H9 (cell line): ENCODE data around the gene PRDM2. TPM values are rescaled to one million over a fixed set of nuclear protein-coding genes. Genes with fewer than 3 reads are reported as not detected.
A peak's percentile ranks its signal among the peaks of the same experiment; 100 is the strongest.

ENCODE experiments used
- DNase-seq: peaks from one replicate; pipeline ENCODE4 v3.0.0-alpha.2; 2017
- H2AFZ ChIP-seq: one replicate; pipeline ENCODE4 v1.6.1; 2013; ENCODE audit warnings: mild to moderate bottlenecking, low read length, control low read depth, moderate library complexity
- H2AK5ac ChIP-seq: 2 replicates; pipeline ENCODE4 v1.6.1; 2013; ENCODE audit warnings: low read length, control low read depth, mixed read lengths; ENCODE audit not compliant: insufficient read length
- H2BK120ac ChIP-seq: one replicate; pipeline ENCODE4 v1.6.1; 2013; ENCODE audit warnings: low read depth, mild to moderate bottlenecking, low read length, control low read depth, inconsistent platforms; ENCODE audit not compliant: poor library complexity, severe bottlenecking
- H2BK12ac ChIP-seq: 2 replicates; pipeline ENCODE4 v1.6.1; 2013; ENCODE audit warnings: low read length, control low read depth, mixed read lengths, low read depth; ENCODE audit not compliant: insufficient read length
- H2BK15ac ChIP-seq: 2 replicates; pipeline ENCODE4 v1.6.1; 2013; ENCODE audit warnings: low read depth, low read length, control low read depth
- H2BK20ac ChIP-seq: one replicate; pipeline ENCODE4 v1.6.1; 2013; ENCODE audit warnings: low read depth, mild to moderate bottlenecking, low read length, control low read depth, inconsistent platforms; ENCODE audit not compliant: poor library complexity, severe bottlenecking
- H2BK5ac ChIP-seq: 2 replicates; pipeline ENCODE4 v1.6.1; 2013; ENCODE audit warnings: low read length, control low read depth, mixed read lengths; ENCODE audit not compliant: insufficient read length
- H3K14ac ChIP-seq: 2 replicates; pipeline ENCODE4 v1.6.1; 2013; ENCODE audit warnings: low read length, control low read depth; ENCODE audit not compliant: insufficient read depth
- H3K18ac ChIP-seq: 2 replicates; pipeline ENCODE4 v1.6.1; 2013; ENCODE audit warnings: low read depth, mild to moderate bottlenecking, mixed read lengths, low read length, control low read depth; ENCODE audit not compliant: insufficient read length
- H3K23ac ChIP-seq: 2 replicates; pipeline ENCODE4 v1.6.1; 2013; ENCODE audit warnings: low read length, control low read depth, mixed read lengths, low read depth; ENCODE audit not compliant: insufficient read length
- H3K23me2 ChIP-seq: 2 replicates; pipeline ENCODE4 v1.6.1; 2013; ENCODE audit warnings: low read depth, mild to moderate bottlenecking, mixed read lengths, low read length, control low read depth; ENCODE audit not compliant: insufficient read length, poor library complexity, severe bottlenecking
- H3K27ac ChIP-seq: 2 replicates; pipeline ENCODE4 v1.5.1; 2013; ENCODE audit warnings: low read length, control low read depth, mixed read lengths, low read depth; ENCODE audit not compliant: insufficient read length
- H3K27me3 ChIP-seq: 2 replicates; pipeline ENCODE4 v1.6.1; 2013; ENCODE audit warnings: low read length, control low read depth, inconsistent platforms; ENCODE audit not compliant: insufficient read depth
- H3K4ac ChIP-seq: 2 replicates; pipeline ENCODE4 v1.6.1; 2013; ENCODE audit warnings: low read depth, mild to moderate bottlenecking, control low read depth, inconsistent platforms, low read length, moderate library complexity
- H3K4me1 ChIP-seq: 2 replicates; pipeline ENCODE4 v1.6.1; 2013; ENCODE audit warnings: low read length, control low read depth, inconsistent platforms; ENCODE audit not compliant: insufficient read depth
- H3K4me2 ChIP-seq: 2 replicates; pipeline ENCODE4 v1.6.1; 2013; ENCODE audit warnings: low read length, control low read depth, mixed read lengths; ENCODE audit not compliant: insufficient read length, insufficient read depth
- H3K56ac ChIP-seq: 2 replicates; pipeline ENCODE4 v1.6.1; 2013; ENCODE audit warnings: low read depth, mild to moderate bottlenecking, mixed read lengths, low read length, control low read depth; ENCODE audit not compliant: insufficient read length
- H3K79me1 ChIP-seq: 2 replicates; pipeline ENCODE4 v1.6.1; 2013; ENCODE audit warnings: low read depth, mild to moderate bottlenecking, moderate library complexity, low read length, control low read depth, inconsistent platforms; ENCODE audit not compliant: insufficient read depth, poor library complexity, severe bottlenecking
- H3K79me2 ChIP-seq: 2 replicates; pipeline ENCODE4 v1.6.1; 2013; ENCODE audit warnings: low read length, control low read depth, inconsistent platforms; ENCODE audit not compliant: insufficient read depth
- H3K9ac ChIP-seq: 2 replicates; pipeline ENCODE4 v1.6.1; 2013; ENCODE audit warnings: low read length, control low read depth, mixed read lengths; ENCODE audit not compliant: insufficient read length; ENCODE audit errors: extremely low read depth
- H3K9me3 ChIP-seq: one replicate; pipeline ENCODE4 v1.6.1; 2013; ENCODE audit warnings: low read depth, low read length, inconsistent platforms; ENCODE audit not compliant: control insufficient read depth
- H3T11ph ChIP-seq: one replicate; pipeline ENCODE4 v1.6.1; 2013; ENCODE audit warnings: mild to moderate bottlenecking, low read length, control low read depth, inconsistent platforms
- H4K20me1 ChIP-seq: one replicate; pipeline ENCODE4 v1.6.1; 2013; ENCODE audit not compliant: control insufficient read depth, insufficient read length, insufficient read depth
- H4K5ac ChIP-seq: 2 replicates; pipeline ENCODE4 v1.6.1; 2013; ENCODE audit warnings: low read depth, mild to moderate bottlenecking, mixed read lengths, low read length, control low read depth; ENCODE audit not compliant: insufficient read length
- H4K8ac ChIP-seq: replicated peaks from 2 replicates; pipeline ENCODE4 v1.6.1; 2013; ENCODE audit warnings: low read length, control low read depth, mixed read lengths, low read depth; ENCODE audit not compliant: insufficient read length
- H4K91ac ChIP-seq: 2 replicates; pipeline ENCODE4 v1.6.1; 2013; ENCODE audit warnings: low read depth, mild to moderate bottlenecking, moderate library complexity, mixed read lengths, low read length, control low read depth; ENCODE audit not compliant: insufficient read length
- H3K27ac Mint-ChIP-seq, 3 experiments: 2 replicates in 2 of 3; 3 replicates in 1 of 3; pipeline ENCODE4 v1.8.0; 2020 to 2021; ENCODE audit warnings: mixed read lengths in 3 of 3, mild to moderate bottlenecking in 1 of 3, moderate library complexity in 1 of 3
- H3K27me3 Mint-ChIP-seq: 2 replicates; pipeline ENCODE4 v1.8.0; 2021; ENCODE audit warnings: low read depth, mild to moderate bottlenecking, moderate library complexity, mixed read lengths
- H3K36me3 Mint-ChIP-seq, 3 experiments: 2 replicates in 2 of 3; 3 replicates in 1 of 3; pipeline ENCODE4 v1.8.0; 2020 to 2021; ENCODE audit warnings: low read depth in 3 of 3, mixed read lengths in 3 of 3; ENCODE audit not compliant: insufficient read depth in 1 of 3
- H3K4me1 Mint-ChIP-seq, 2 experiments: 2 replicates each; pipeline ENCODE4 v1.8.0; 2020; ENCODE audit warnings: mixed read lengths in 2 of 2
- H3K4me3 Mint-ChIP-seq, 2 experiments: 2 replicates in 1 of 2; 3 replicates in 1 of 2; pipeline ENCODE4 v1.8.0; 2020 to 2021; ENCODE audit warnings: mild to moderate bottlenecking in 2 of 2, mixed read lengths in 2 of 2, moderate library complexity in 1 of 2
- H3K9me3 Mint-ChIP-seq, 2 experiments: 2 replicates in 1 of 2; 3 replicates in 1 of 2; pipeline ENCODE4 v1.8.0; 2020; ENCODE audit warnings: mild to moderate bottlenecking in 2 of 2, mixed read lengths in 2 of 2, moderate library complexity in 1 of 2
- CTCF ChIP-seq: fragments of 200-600 bp; sonication (generic); conservative IDR thresholded peaks from 3 replicates; pipeline ENCODE4 v1.8.0; 2021; ENCODE audit warnings: antibody characterized with exemption, mild to moderate bottlenecking
- WGBS: extraction: QIAGEN DNeasy Blood & Tissue Kit; methylation state at CpG from one replicate; pipeline ENCODE4 v1.1.7; 2013; ENCODE audit warnings: missing lambda C conversion rate, low lambda C conversion rate, mixed read lengths; ENCODE audit not compliant: insufficient read length; ENCODE audit errors: extremely low coverage; 5-methylcytosine and 5-hydroxymethylcytosine counted together
- total RNA-seq: library from RNA; stranded (reverse); gene quantifications from 2 replicates; pipeline ENCODE4 v1.2.1, GENCODE V29; 2021

The PRDM2 gene
- total RNA-seq, 1 experiment from 2014 or later, result 24.5 TPM

- H3K9me3 Mint-ChIP-seq, result no peaks in the 10 kb centered on the region
- H4K5ac ChIP-seq, result no peak overlapping the region
Observed at GRCh38 chr1:13753636-13754402, 53.8 kb downstream of the PRDM2 start.

More at GRCh38 chr1:13753636-13754402, 53.8 kb downstream of the PRDM2 start:
- no peak overlapping the region for H2BK5ac ChIP-seq
- no peak overlapping the region for H3K27ac ChIP-seq
- H4K8ac ChIP-seq, result no peak overlapping the region
- DNase-seq, result no peak
- no peaks in the 10 kb centered on the region for H4K20me1 ChIP-seq
- H3K23ac ChIP-seq, result no peak overlapping the region
- peaks cover 1% of the 10 kb centered on the region for H3K23me2 ChIP-seq
- H3K4me3 Mint-ChIP-seq, result no peak overlapping the region
- H3K27me3 ChIP-seq, result no peaks in the 10 kb centered on the region
- H2BK20ac ChIP-seq, result no peak overlapping the region
- no peaks in the 10 kb centered on the region for H3K4me1 ChIP-seq
- WGBS, result no CpG with 5 or more reads among the region's 5 CpGs
- H3K36me3 Mint-ChIP-seq, result no peaks in the 10 kb centered on the region; a peak in 1 of 7 replicates
- no peak overlapping the region for H4K91ac ChIP-seq
- H3K27ac Mint-ChIP-seq, result peak overlapping the region in 1 of 3 experiments; percentile 5; a peak in 1 of 7 replicates
- no peak overlapping the region for H3K9ac ChIP-seq
- no peak overlapping the region for H2BK12ac ChIP-seq
- peaks cover 5% of the 10 kb centered on the region for H3K79me2 ChIP-seq
- no peak overlapping the region; the same call in 1 of the 2 replicates for H2BK15ac ChIP-seq
- H3K79me1 ChIP-seq, result peaks cover 3% of the 10 kb centered on the region
- TF ChIP-seq CTCF, result no peak
- H3K4me1 Mint-ChIP-seq, result peaks cover 13 to 18% of the 10 kb centered on the region in 2 experiments
- H3K4me2 ChIP-seq, result no peak overlapping the region
- H2BK120ac ChIP-seq, result no peak overlapping the region
- peaks cover 2% of the 10 kb centered on the region for H3K27me3 Mint-ChIP-seq
- H2AK5ac ChIP-seq, result no peak overlapping the region
- H3K14ac ChIP-seq, result no peak overlapping the region
- no peak overlapping the region for H2AFZ ChIP-seq
- no peak overlapping the region for H3K18ac ChIP-seq
- H3T11ph ChIP-seq, result no peak overlapping the region
- no peak overlapping the region for H3K56ac ChIP-seq
- no peak overlapping the region for H3K4ac ChIP-seq
- no peaks in the 10 kb centered on the region for H3K9me3 ChIP-seq
